Measurements from ENCODE around the gene LAMA3.

DNA sequence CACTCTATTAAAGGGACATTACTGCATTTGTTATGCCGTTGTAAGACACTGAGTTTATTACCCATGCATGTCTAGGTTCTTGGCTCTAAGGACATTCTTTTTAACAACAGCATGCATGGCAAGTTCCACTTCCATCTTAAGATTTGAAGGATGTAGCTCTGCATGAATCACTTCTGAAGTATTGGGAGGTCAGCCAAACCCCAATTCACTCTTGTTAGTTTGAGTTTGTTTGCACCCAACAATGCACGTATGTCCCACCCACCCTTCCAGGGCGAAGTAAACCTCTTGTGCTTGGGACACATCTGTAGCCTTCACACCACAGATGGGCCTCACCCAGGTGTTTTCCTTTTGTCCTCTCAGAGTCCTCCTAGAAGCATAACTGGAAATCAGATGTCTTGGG, 5.6 kb upstream of the LAMA3 start:
- TF ChIP-seq EZH2 (IDR thresholded peaks at IDR 0.05; ENCODE audit: borderline replicate concordance, insufficient read depth, low read length, poor library complexity, severe bottlenecking) (no peak), RAD21 (conservative IDR thresholded peaks at IDR 0.05) (no peak), SMC3 (conservative IDR thresholded peaks at IDR 0.05; ENCODE audit: poor library complexity) (no peak), EP300 (conservative IDR thresholded peaks at IDR 0.05; ENCODE audit: poor library complexity, severe bottlenecking) (no peak), MXI1 (conservative IDR thresholded peaks at IDR 0.05; ENCODE audit: poor library complexity, severe bottlenecking) (no peak), POLR2AphosphoS5 (IDR thresholded peaks at IDR 0.05) (no peak)
- TF ChIP-seq, protein P1, sequence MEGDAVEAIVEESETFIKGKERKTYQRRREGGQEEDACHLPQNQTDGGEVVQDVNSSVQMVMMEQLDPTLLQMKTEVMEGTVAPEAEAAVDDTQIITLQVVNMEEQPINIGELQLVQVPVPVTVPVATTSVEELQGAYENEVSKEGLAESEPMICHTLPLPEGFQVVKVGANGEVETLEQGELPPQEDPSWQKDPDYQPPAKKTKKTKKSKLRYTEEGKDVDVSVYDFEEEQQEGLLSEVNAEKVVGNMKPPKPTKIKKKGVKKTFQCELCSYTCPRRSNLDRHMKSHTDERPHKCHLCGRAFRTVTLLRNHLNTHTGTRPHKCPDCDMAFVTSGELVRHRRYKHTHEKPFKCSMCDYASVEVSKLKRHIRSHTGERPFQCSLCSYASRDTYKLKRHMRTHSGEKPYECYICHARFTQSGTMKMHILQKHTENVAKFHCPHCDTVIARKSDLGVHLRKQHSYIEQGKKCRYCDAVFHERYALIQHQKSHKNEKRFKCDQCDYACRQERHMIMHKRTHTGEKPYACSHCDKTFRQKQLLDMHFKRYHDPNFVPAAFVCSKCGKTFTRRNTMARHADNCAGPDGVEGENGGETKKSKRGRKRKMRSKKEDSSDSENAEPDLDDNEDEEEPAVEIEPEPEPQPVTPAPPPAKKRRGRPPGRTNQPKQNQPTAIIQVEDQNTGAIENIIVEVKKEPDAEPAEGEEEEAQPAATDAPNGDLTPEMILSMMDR (IDR thresholded peaks at IDR 0.05; ENCODE audit: poor library complexity, severe bottlenecking) = no peak
- TF ChIP-seq, protein P2, sequence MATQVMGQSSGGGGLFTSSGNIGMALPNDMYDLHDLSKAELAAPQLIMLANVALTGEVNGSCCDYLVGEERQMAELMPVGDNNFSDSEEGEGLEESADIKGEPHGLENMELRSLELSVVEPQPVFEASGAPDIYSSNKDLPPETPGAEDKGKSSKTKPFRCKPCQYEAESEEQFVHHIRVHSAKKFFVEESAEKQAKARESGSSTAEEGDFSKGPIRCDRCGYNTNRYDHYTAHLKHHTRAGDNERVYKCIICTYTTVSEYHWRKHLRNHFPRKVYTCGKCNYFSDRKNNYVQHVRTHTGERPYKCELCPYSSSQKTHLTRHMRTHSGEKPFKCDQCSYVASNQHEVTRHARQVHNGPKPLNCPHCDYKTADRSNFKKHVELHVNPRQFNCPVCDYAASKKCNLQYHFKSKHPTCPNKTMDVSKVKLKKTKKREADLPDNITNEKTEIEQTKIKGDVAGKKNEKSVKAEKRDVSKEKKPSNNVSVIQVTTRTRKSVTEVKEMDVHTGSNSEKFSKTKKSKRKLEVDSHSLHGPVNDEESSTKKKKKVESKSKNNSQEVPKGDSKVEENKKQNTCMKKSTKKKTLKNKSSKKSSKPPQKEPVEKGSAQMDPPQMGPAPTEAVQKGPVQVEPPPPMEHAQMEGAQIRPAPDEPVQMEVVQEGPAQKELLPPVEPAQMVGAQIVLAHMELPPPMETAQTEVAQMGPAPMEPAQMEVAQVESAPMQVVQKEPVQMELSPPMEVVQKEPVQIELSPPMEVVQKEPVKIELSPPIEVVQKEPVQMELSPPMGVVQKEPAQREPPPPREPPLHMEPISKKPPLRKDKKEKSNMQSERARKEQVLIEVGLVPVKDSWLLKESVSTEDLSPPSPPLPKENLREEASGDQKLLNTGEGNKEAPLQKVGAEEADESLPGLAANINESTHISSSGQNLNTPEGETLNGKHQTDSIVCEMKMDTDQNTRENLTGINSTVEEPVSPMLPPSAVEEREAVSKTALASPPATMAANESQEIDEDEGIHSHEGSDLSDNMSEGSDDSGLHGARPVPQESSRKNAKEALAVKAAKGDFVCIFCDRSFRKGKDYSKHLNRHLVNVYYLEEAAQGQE (IDR thresholded peaks at IDR 0.05; ENCODE audit: borderline replicate concordance) = no peak
